ENCODE measurements around the gene KRTAP7-1. TPM values are rescaled to one million over a fixed set of nuclear protein-coding genes. Genes with fewer than 3 reads are reported as not detected.

KRTAP7-1 gene
- total RNA-seq (2011; cell fraction: chromatin; rRNA removed; ENCODE audit: low replicate concordance): not detected in 2 replicates
- total RNA-seq (2011; cell fraction: nucleolus; rRNA removed): not detected in 2 replicates
- not detected in 2 replicates for total RNA-seq (2011; cell fraction: nucleoplasm; rRNA removed)
- total RNA-seq (2014; rRNA removed): not detected in 2 replicates
- total RNA-seq (2014; rRNA removed; fragmentation: Illumina TruSeq; extraction: Trizol): not detected in 2 replicates
- not detected in 2 replicates for total RNA-seq (2015; rRNA removed; fragmentation: Illumina TruSeq; extraction: Trizol)
- total RNA-seq (2021): not detected in 2 replicates
- polyA plus RNA-seq (2011; rRNA removed): not detected in 2 replicates
- polyA plus RNA-seq (2011; cell fraction: cytosol; rRNA removed): not detected in 2 replicates
- polyA plus RNA-seq (2011; cell fraction: nucleus; rRNA removed): not detected in 2 replicates
- not detected in 2 replicates for polyA plus RNA-seq (2012)
- polyA plus RNA-seq (2014; fragmentation: Illumina TruSeq; extraction: Trizol): not detected in 2 replicates
- not detected for polyA plus RNA-seq (2014; fragmentation: Nextera tagmentation; extraction: Ambion mirVana)
- not detected in 2 replicates for polyA plus RNA-seq (2014; rRNA removed)
- not detected in 2 replicates for polyA minus RNA-seq (2011; rRNA and poly(A)+ RNA removed)
- polyA minus RNA-seq (2011; cell fraction: cytosol; rRNA and poly(A)+ RNA removed): not detected in 2 replicates
- not detected in 2 replicates for polyA minus RNA-seq (2011; cell fraction: nucleus; rRNA and poly(A)+ RNA removed)
- not detected for Bru-seq, nascent RNA
- not detected for BruChase-seq, experiment 1, labeled RNA remaining after a 2-hour chase
- BruChase-seq, experiment 2, labeled RNA remaining after a 6-hour chase: not detected
- long read RNA-seq, experiment 1: 0 reads
- long read RNA-seq, experiment 2: 0 reads
- long read RNA-seq, experiment 3: 0 reads

GRCh38 chr21:30829659-30830058 is at the start of gene KRTAP7-1:
Gene KRTAP7-1, minus strand, starts transcription at chr21:30829759. Its CDS starts 61 bp downstream, at chr21:30829698.
- Histone ChIP-seq H3K4me3 (no peak within 1 kb of the TSS), H3K27ac (ENCODE audit: extremely low read depth, low read depth, low read length) (no peak within 1 kb of the TSS), H3K79me2 (ENCODE audit: control insufficient read depth, insufficient read depth, low read length) (no peaks in the 10 kb centered on the region), H3K27me3 (ENCODE audit: control insufficient read depth in 2 of 2, insufficient read depth in 2 of 2, low read length in 2 of 2) (no peaks in the 10 kb centered on the region), H3K9me1 (ENCODE audit: control insufficient read depth, insufficient read depth, low read length) (no peaks in the 10 kb centered on the region), H2AFZ (ENCODE audit: low read depth, low read length) (no peak within 1 kb of the TSS), H4K20me1 (replicated peaks; ENCODE audit: control insufficient read depth, insufficient read depth, low read length) (no peaks in the 10 kb centered on the region), H3K36me3 (ENCODE audit: control insufficient read depth, insufficient read depth, low read length) (no peaks in the 10 kb centered on the region), H3K4me2 (ENCODE audit: insufficient read depth, low read length) (no peak within 1 kb of the TSS), H3K4me1 (replicated peaks in 1 of 2; ENCODE audit: control insufficient read depth in 2 of 2, insufficient read depth in 2 of 2, low read length in 2 of 2) (no peaks in the 10 kb centered on the region), H3K9me3 (replicated peaks; ENCODE audit: control insufficient read depth, insufficient read depth, low read depth, low read length) (no peaks in the 10 kb centered on the region), H3K9ac (ENCODE audit: insufficient read depth in 1 of 2, low read depth in 2 of 2, low read length in 2 of 2) (no peak within 1 kb of the TSS)
- in situ Hi-C loops (cut with MboI): no loop called here
- no peak for ATAC-seq
- DNase-seq (ENCODE audit: extremely low read depth in 1 of 4, low spot score in 3 of 4): no peak
- ChIA-PET CTCF (ENCODE audit: low intra/inter-chr PET ratio) (no interaction called here), POLR2A (no interaction called here)
- no peak for FAIRE-seq
- WGBS (ENCODE audit: insufficient coverage, low coverage, missing lambda C conversion rate): 2% methylated on average over 4 of the region's 4 CpGs
- intact Hi-C loops (cut with micrococcal nuclease): loop anchor here (10.0 kb wide), 1 partner anchor 775 kb away; no protein-coding TSS in a partner anchor
- BruUV-seq (replicated peaks): no TSS peak
- TF ChIP-seq CREB5 (CRISPR knock-in tag; IDR thresholded peaks at IDR 0.05): no peak
- TF ChIP-seq HBP1 (CRISPR knock-in tag; IDR thresholded peaks at IDR 0.05): no peak
- TF ChIP-seq ZFP91 (CRISPR knock-in tag; IDR thresholded peaks at IDR 0.05): no peak
- no peak for TF ChIP-seq JUN (IDR thresholded peaks at IDR 0.05; ENCODE audit: borderline replicate concordance, low read depth, low read length)
- no peak for TF ChIP-seq JUN (CRISPR knock-in tag; IDR thresholded peaks at IDR 0.05; ENCODE audit: borderline replicate concordance)
- TF ChIP-seq RHOXF2B (CRISPR knock-in tag; conservative IDR thresholded peaks at IDR 0.05): no peak
- TF ChIP-seq CREM (IDR thresholded peaks at IDR 0.05; ENCODE audit: low read depth): no peak
- TF ChIP-seq KLF16 (IDR thresholded peaks at IDR 0.05): no peak
- TF ChIP-seq JUND (IDR thresholded peaks at IDR 0.05; ENCODE audit: borderline replicate concordance, low read depth, low read length): no peak
- no peak for TF ChIP-seq JUND (tag; IDR thresholded peaks at IDR 0.05; ENCODE audit: borderline replicate concordance, low read depth, low read length)
- no peak for TF ChIP-seq NR4A1 (CRISPR knock-in tag; IDR thresholded peaks at IDR 0.05)
- TF ChIP-seq NR4A1 (tag; IDR thresholded peaks at IDR 0.05): no peak
- no peak for TF ChIP-seq PREB (CRISPR knock-in tag; IDR thresholded peaks at IDR 0.05)

Data from K562 (cell line).